CD14-positive monocyte (primary cell): ENCODE results near the gene CHST15. TPM values are rescaled to one million over a fixed set of nuclear protein-coding genes. Genes with fewer than 3 reads are reported as not detected.

ENCODE experiments used
- DNase-seq, 3 donors: peaks; one replicate each; pipeline ENCODE4 v3.0.0-alpha.2; 2011 to 2022
- H2AFZ ChIP-seq: 2 replicates; pipeline ENCODE4 v1.6.0; 2012; ENCODE audit warnings: mild to moderate bottlenecking, low read depth, low read length, inconsistent platforms; ENCODE audit not compliant: insufficient read depth, poor library complexity, severe bottlenecking
- H3K27ac ChIP-seq, 2 donors: 1 replicate in 1 of 2; 2 replicates in 1 of 2; pipeline ENCODE4 v1.5.1; 2012 to 2013; ENCODE audit warnings: low read length in 2 of 2, control low read depth in 1 of 2, inconsistent platforms in 1 of 2, low read depth in 1 of 2, mild to moderate bottlenecking in 1 of 2
- H3K27me3 ChIP-seq, 2 donors: one replicate each; pipeline versions ENCODE4 v1.6.0 to v1.6.1; 2011 to 2013; ENCODE audit warnings: low read length in 2 of 2; ENCODE audit not compliant: control insufficient read depth in 2 of 2, insufficient read depth in 2 of 2
- H3K36me3 ChIP-seq, 2 donors: replicated peaks in 1 of 2; 1 replicate in 1 of 2; 2 replicates in 1 of 2; pipeline versions ENCODE4 v1.5.1 to v1.6.1; 2012 to 2013; ENCODE audit warnings: low read length in 2 of 2, control low read depth in 1 of 2, inconsistent platforms in 1 of 2, mild to moderate bottlenecking in 1 of 2; ENCODE audit not compliant: insufficient read depth in 2 of 2, control insufficient read depth in 1 of 2
- H3K4me1 ChIP-seq, 2 donors: 1 replicate in 1 of 2; 2 replicates in 1 of 2; pipeline versions ENCODE4 v1.5.1 to v1.6.1; 2012 to 2013; ENCODE audit warnings: low read length in 2 of 2, control low read depth in 1 of 2, inconsistent platforms in 1 of 2, mild to moderate bottlenecking in 1 of 2, moderate library complexity in 1 of 2; ENCODE audit not compliant: insufficient read depth in 2 of 2, control insufficient read depth in 1 of 2
- H3K4me2 ChIP-seq: replicated peaks from 2 replicates; pipeline ENCODE3; 2012; ENCODE audit warnings: low read length, moderate library complexity, mild to moderate bottlenecking; ENCODE audit not compliant: poor library complexity, severe bottlenecking; ENCODE audit errors: extremely low read depth
- H3K4me3 ChIP-seq, 3 experiments: fragments of 200-600 bp in 1 of 3; sonication (generic) in 1 of 3; replicated peaks in 1 of 3; 1 replicate in 2 of 3; 2 replicates in 1 of 3; pipeline ENCODE4 v1.5.1; 2011 to 2013; ENCODE audit warnings: low read length in 3 of 3, mild to moderate bottlenecking in 3 of 3, control low read depth in 2 of 3, low read depth in 2 of 3, inconsistent platforms in 1 of 3, moderate library complexity in 1 of 3
- H3K79me2 ChIP-seq: 2 replicates; pipeline ENCODE4 v1.6.0; 2012; ENCODE audit warnings: mild to moderate bottlenecking, control low read depth, inconsistent platforms, low read length, moderate library complexity; ENCODE audit not compliant: insufficient read depth
- H3K9ac ChIP-seq: 2 replicates; pipeline ENCODE4 v1.6.0; 2017; ENCODE audit warnings: low read length, mild to moderate bottlenecking; ENCODE audit not compliant: insufficient read depth, poor library complexity, severe bottlenecking
- H3K9me3 ChIP-seq, 2 donors: replicated peaks in 1 of 2; 1 replicate in 1 of 2; 2 replicates in 1 of 2; pipeline versions ENCODE4 v1.5.1 to v1.6.1; 2012 to 2013; ENCODE audit warnings: low read length in 2 of 2, control low read depth in 1 of 2; ENCODE audit not compliant: control insufficient read depth in 1 of 2, insufficient read depth in 1 of 2
- H4K20me1 ChIP-seq: 2 replicates; pipeline ENCODE4 v1.6.0; 2012; ENCODE audit warnings: mild to moderate bottlenecking, low read length, control low read depth, moderate library complexity; ENCODE audit not compliant: insufficient read depth
- H3K27ac Mint-ChIP-seq, 7 donors: one replicate each; pipeline ENCODE4 v1.8.0; 2020; ENCODE audit warnings: mild to moderate bottlenecking in 7 of 7, mixed read lengths in 7 of 7, moderate library complexity in 6 of 7, inconsistent platforms in 2 of 7
- H3K27me3 Mint-ChIP-seq, 3 donors: one replicate each; pipeline ENCODE4 v1.8.0; 2021 to 2022; ENCODE audit warnings: low read depth in 3 of 3, mild to moderate bottlenecking in 3 of 3, mixed read lengths in 3 of 3, moderate library complexity in 3 of 3, inconsistent platforms in 1 of 3
- H3K36me3 Mint-ChIP-seq, 2 donors: one replicate each; pipeline ENCODE4 v1.8.0; 2020; ENCODE audit warnings: mixed read lengths in 2 of 2, inconsistent platforms in 1 of 2, mild to moderate bottlenecking in 1 of 2
- H3K4me1 Mint-ChIP-seq: one replicate; pipeline ENCODE4 v1.8.0; 2020; ENCODE audit warnings: mild to moderate bottlenecking, mixed read lengths
- H3K4me3 Mint-ChIP-seq, 2 donors: one replicate each; pipeline ENCODE4 v1.8.0; 2020; ENCODE audit warnings: mild to moderate bottlenecking in 2 of 2, mixed read lengths in 2 of 2, moderate library complexity in 1 of 2
- H3K9me3 Mint-ChIP-seq, 7 donors: one replicate each; pipeline ENCODE4 v1.8.0; 2020 to 2022; ENCODE audit warnings: mixed read lengths in 7 of 7, mild to moderate bottlenecking in 6 of 7, moderate library complexity in 6 of 7, inconsistent platforms in 2 of 7
- WGBS: methylation state at CpG from one replicate; pipeline ENCODE4 v1.1.5; 2013; ENCODE audit warnings: missing lambda C conversion rate; ENCODE audit not compliant: insufficient coverage; 5-methylcytosine and 5-hydroxymethylcytosine counted together
- intact Hi-C, 2 donors: fragments of 100-400 bp; cut with micrococcal nuclease; formaldehyde crosslinking; loops; one replicate each; pipeline versions ENCODE4 v1.15.0 to v1.15.1; 2023
- polyA plus RNA-seq, 3 donors: library from polyadenylated mRNA; depleted of rRNA in 1 of 3; unstranded in 2 of 3; stranded (reverse) in 1 of 3; fragments of 300-500 nt in 2 of 3; fragments of >200 nt in 1 of 3; fragmentation: Illumina TruSeq in 2 of 3; gene quantifications; 1 replicate in 2 of 3; 2 replicates in 1 of 3; pipeline ENCODE4 v1.2.3, GENCODE V29; 2012 to 2021
- TF ChIP-seq, protein P1 (sequence below): fragments of 200-600 bp; IDR thresholded peaks from one replicate; pipeline ENCODE4 v1.8.0; 2022; ENCODE audit warnings: antibody characterized with exemption, mild to moderate bottlenecking

Gene CHST15
- polyA plus RNA-seq, 3 donors: 54.4 to 106 (median 87.5) TPM

DNA sequence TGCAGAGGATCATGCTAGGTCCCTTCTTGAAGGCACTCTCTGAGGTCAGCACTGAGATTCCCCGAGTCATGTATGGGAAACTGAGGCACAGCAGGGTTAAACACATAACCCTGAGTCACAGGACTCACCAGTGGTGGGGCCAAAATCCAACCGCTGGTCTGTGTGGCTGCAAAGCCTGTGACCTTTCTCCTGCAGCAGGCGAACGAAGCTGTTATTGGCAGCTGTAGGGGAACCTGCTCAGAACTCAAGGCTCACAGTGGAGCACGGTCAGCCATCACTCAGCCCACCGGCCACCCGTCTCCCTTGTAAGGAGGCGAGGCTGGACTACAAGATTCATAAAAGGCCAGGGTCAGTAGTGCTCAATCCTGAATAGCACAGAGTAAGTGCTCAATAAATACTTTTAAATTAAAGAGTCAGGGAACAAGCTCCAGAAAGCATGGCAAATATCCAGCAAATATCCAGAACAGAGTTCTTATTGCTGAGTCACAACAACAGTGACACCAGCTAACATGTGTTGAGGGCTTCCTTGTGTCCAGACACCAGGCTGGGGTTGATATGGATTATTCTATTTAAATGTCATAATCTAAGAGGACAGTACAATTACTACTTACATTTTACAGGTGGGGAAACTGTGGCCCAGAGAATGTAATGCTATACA, 34.9 kb downstream of the CHST15 start:
- no peak overlapping the region for H3K4me3 ChIP-seq
- no peak for DNase-seq
- no peaks in the 10 kb centered on the region for H3K9me3 Mint-ChIP-seq
- H3K36me3 ChIP-seq: peaks cover 18 to 66% of the 10 kb centered on the region in 2 donors
- H3K79me2 ChIP-seq: peaks cover 16% of the 10 kb centered on the region
- H3K9me3 ChIP-seq: no peaks in the 10 kb centered on the region
- TF ChIP-seq, protein P1, sequence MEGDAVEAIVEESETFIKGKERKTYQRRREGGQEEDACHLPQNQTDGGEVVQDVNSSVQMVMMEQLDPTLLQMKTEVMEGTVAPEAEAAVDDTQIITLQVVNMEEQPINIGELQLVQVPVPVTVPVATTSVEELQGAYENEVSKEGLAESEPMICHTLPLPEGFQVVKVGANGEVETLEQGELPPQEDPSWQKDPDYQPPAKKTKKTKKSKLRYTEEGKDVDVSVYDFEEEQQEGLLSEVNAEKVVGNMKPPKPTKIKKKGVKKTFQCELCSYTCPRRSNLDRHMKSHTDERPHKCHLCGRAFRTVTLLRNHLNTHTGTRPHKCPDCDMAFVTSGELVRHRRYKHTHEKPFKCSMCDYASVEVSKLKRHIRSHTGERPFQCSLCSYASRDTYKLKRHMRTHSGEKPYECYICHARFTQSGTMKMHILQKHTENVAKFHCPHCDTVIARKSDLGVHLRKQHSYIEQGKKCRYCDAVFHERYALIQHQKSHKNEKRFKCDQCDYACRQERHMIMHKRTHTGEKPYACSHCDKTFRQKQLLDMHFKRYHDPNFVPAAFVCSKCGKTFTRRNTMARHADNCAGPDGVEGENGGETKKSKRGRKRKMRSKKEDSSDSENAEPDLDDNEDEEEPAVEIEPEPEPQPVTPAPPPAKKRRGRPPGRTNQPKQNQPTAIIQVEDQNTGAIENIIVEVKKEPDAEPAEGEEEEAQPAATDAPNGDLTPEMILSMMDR: no peak
- H2AFZ ChIP-seq: no peak overlapping the region
- H3K27ac Mint-ChIP-seq: peak overlapping the region in 2 of 7 donors; percentile 2 to 25
- no peak overlapping the region for H3K4me3 Mint-ChIP-seq
- intact Hi-C loops: no loop called here
- peaks cover 96% of the 10 kb centered on the region for H4K20me1 ChIP-seq
- H3K9ac ChIP-seq: no peak overlapping the region
- peaks cover 52% of the 10 kb centered on the region for H3K4me1 Mint-ChIP-seq
- peaks cover 79 to 81% of the 10 kb centered on the region in 2 donors for H3K36me3 Mint-ChIP-seq
- peaks cover 26 to 48% of the 10 kb centered on the region in 2 donors for H3K4me1 ChIP-seq
- H3K27me3 ChIP-seq: no peaks in the 10 kb centered on the region
- H3K27ac ChIP-seq: no peak overlapping the region
- WGBS: 96% methylated on average over 6 of the region's 8 CpGs
- H3K4me2 ChIP-seq: no peak overlapping the region
- H3K27me3 Mint-ChIP-seq: peaks cover 2 to 4% (median 2%) of the 10 kb centered on the region in 3 donors

DNA sequence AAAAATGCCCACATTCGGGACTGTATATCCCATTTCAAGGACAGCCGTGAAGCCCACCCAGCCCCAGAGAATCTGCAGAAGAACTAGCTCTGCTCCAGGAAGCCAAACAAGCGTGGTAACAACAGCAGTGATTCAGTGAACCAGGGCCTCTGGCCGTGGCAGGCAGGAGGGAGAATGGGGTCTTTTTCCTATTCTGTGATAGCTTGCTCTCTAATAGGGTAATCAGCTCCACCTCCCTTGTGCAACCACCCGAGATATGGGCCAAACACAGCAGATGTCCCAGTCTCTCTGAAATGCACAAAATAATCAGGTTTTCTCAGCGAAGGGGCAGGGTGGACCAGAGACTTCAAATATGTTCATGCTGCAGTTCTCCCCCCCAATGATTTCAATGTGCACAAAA, 35.8 kb downstream of the CHST15 start:
- TF ChIP-seq, protein P1: no peak
- Histone ChIP-seq H3K36me3 (peaks cover 15 to 66% of the 10 kb centered on the region in 2 donors), H3K27ac (no peak overlapping the region), H3K79me2 (peaks cover 17% of the 10 kb centered on the region), H3K27me3 (no peaks in the 10 kb centered on the region), H3K4me3 (no peak overlapping the region), H3K9ac (no peak overlapping the region), H4K20me1 (peaks cover 100% of the 10 kb centered on the region), H3K9me3 (no peaks in the 10 kb centered on the region), H3K4me2 (no peak overlapping the region), H3K4me1 (peaks cover 18 to 40% of the 10 kb centered on the region in 2 donors), H2AFZ (no peak overlapping the region)
- Mint-ChIP-seq H3K4me1 (peaks cover 50% of the 10 kb centered on the region), H3K36me3 (peaks cover 80 to 82% of the 10 kb centered on the region in 2 donors), H3K27ac (no peak overlapping the region), H3K9me3 (no peaks in the 10 kb centered on the region), H3K27me3 (peaks cover 2 to 4% (median 2%) of the 10 kb centered on the region in 3 donors), H3K4me3 (no peak overlapping the region)
- DNase-seq: no peak
- intact Hi-C loops: no loop called here
- 88% methylated on average over 5 of the region's 6 CpGs for WGBS
